GM18873 (cell line): ENCODE results near the gene KLHL30.

Source experiments
- ATAC-seq: cut with Tn5 transposase; IDR thresholded peaks from one replicate; pipeline ENCODE4 v1.9.1; 2021; ENCODE audit warnings: mild to moderate bottlenecking, moderate library complexity, moderate number of reproducible peaks; ENCODE audit not compliant: unreplicated experiment, low FRiP score

Gene KLHL30

GRCh38 chr2:238143239-238143951 lies 4.9 kb downstream of the KLHL30 start:
- no peak for ATAC-seq

DNA sequence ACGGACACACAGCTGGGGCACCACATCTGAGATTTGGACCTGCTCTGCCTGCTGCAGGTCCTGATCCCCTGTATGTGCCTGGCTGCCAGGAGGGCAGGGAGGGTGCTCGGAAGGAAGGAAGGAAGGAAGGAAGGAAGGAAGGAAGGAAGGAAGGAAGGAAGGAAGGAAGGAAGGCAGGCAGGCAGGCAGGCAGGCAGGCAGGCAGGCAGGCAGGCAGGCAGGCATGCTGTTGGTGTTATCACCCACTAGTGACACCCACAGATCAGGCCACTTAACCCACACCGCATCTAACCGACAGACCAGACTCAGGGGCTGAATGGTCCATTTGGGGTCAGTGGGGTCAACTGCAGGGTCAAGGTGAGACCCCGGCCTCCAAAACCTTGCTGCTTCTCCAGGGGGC lies 5.8 kb downstream of the KLHL30 start:
- ATAC-seq, result no peak

DNA sequence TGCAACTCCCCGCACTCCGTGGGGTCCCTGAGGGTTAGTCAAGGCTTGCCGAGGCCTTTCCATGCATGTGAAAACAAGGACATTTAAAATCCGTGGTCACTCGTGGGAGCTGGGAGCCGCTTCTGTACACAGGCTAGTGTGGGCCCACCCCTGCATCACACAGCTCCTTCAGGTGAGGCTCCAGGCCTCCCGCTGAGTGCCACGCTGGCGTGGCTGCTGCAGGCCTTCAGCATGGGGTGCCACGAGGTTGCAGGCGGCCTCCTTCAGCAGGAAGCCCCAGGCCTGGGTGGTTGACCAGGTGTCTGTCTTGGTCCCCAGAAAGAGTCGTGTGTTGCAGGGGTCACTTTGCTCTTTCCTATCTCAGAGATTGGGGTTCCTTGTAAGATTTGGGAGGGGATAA lies 6.6 kb downstream of the KLHL30 start:
- ATAC-seq, result no peak

- ATAC-seq, result no peak
Measured at GRCh38 chr2:238145851-238146250, 7.4 kb downstream of the KLHL30 start.

- no peak for ATAC-seq
Measured at GRCh38 chr2:238146884-238147544, 8.5 kb downstream of the KLHL30 start.

DNA sequence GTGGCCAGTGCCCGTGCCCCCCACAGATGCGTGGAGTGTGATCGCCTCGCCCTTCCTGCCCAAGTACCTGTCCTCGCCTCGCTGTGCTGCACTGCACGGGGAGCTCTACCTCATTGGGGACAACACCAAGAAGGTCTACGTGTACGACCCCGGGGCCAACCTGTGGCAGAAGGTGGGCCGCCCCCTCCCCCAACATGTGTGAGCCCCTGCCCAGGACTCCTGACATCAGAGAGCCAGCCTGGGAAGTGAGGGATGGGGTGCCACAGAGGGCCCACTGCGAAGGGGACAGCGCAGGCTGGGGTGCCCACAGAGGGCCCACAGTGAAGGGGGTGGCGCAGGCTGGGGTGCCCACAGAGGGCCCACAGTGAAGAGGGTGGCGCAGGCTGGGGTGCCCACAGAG lies 10.5 kb downstream of the KLHL30 start:
- no peak for ATAC-seq

DNA sequence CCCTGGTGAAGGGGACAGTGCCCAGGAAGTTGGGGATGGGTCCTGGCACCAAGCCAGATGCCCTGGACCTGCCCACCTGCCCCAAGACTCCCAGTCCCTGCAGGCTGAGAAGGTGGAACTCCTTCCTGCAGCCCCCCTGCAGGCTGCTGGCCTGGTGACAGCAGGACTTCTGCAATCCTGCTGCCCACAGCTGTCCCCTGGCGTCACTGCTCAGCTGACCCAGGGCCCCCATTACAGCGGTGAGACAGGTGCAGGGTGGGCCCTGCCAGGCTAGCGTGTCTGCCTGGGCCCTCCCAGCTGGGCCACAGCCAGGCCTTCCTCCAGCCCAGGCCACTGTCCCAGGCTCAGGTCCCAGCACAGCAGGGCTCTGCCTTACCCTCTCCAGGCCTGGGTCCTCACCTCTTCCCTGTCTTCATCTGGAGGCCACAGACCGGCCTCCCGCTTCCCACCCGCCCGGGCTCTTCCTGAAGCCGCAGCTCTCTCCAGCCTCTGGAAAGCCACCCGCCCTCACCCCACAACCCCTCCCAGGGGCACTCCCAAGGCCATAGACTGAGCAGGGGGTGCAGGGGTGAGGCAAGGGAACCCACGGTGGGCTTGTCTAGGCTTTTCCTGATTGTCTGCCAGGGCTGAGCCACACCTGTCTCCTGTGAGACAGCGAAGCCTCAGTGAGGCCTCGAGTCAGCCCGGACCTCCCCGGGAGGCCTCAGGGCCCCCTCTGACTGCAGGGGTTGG lies 11.5 kb downstream of the KLHL30 start:
- no peak for ATAC-seq

GRCh38 chr2:238150686-238151085 lies 12.2 kb downstream of the KLHL30 start:
- ATAC-seq, result no peak

DNA sequence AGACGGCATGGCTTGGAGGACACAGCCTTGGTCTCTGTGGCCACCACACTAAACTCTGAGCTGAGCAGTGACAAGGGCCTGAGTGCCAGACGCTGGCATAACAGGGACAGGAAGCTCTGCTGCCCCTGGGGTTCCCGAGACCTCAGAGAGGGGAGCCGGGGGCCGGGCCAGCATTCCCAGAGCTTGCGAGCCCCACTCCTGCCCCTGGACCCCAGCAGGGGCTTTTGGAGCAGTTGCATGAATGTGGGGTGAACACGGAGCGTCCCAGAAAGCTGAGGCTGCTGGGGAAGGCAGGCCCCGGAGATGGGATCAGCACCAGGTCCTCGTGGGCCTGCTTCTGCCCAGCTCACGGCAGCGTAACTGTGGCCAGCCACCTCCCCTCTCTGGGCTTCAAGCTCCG lies 12.7 kb downstream of the KLHL30 start:
- no peak for ATAC-seq

DNA sequence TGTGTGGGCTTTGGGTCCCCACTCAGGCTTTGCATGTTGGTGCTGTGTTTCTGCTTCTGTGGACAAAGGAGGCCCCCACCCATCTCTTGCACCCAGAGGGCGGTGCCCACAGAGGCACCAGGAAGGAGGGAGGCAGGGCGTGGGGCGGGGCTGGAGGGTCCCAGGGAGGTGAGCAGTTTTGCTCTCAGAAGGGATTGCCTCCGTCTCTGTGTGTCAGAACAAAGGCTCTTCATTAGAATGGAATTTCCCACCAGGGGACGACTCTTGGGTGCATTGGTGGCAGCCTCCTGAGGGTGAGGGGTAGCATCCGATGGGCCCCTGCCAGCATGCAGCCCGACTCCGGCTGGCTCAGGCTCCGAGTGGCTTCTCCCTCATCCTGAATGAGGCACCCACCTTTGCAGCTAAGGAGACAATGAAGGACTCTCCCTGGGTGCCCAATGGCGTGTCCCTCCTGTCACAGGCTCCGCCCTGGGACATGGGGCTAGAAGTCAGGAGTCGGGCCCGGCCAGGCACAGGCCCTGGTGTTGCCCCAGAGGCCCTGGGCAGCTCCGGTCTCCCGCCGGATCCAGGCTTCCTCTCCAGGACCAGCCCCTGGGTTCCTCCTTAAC lies 13.3 kb downstream of the KLHL30 start:
- ATAC-seq, result no peak

GRCh38 chr2:238152771-238153688 lies 14.6 kb downstream of the KLHL30 start:
- ATAC-seq, result no peak

DNA sequence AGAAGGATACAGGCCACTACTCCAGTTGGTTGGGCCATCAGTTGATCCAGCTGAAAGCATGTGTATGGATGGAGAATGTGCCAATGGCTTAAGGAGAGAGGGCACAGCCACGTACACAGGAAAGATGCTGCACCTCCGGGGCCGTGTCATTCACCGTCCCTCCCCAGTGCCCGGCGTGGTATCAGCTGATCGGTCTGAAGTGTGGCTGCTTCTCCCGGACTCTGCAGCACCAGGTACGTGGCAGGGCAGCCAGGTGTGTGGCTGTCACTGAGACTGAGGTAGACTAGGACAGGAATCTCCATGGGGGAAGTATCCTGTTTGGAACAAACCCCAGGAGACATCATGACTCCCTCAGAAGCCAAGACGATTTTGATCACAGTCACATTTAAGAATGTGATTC lies 16.1 kb downstream of the KLHL30 start:
- ATAC-seq, result no peak

GRCh38 chr2:238155051-238155760 lies 16.7 kb downstream of the KLHL30 start:
- no peak for ATAC-seq

DNA sequence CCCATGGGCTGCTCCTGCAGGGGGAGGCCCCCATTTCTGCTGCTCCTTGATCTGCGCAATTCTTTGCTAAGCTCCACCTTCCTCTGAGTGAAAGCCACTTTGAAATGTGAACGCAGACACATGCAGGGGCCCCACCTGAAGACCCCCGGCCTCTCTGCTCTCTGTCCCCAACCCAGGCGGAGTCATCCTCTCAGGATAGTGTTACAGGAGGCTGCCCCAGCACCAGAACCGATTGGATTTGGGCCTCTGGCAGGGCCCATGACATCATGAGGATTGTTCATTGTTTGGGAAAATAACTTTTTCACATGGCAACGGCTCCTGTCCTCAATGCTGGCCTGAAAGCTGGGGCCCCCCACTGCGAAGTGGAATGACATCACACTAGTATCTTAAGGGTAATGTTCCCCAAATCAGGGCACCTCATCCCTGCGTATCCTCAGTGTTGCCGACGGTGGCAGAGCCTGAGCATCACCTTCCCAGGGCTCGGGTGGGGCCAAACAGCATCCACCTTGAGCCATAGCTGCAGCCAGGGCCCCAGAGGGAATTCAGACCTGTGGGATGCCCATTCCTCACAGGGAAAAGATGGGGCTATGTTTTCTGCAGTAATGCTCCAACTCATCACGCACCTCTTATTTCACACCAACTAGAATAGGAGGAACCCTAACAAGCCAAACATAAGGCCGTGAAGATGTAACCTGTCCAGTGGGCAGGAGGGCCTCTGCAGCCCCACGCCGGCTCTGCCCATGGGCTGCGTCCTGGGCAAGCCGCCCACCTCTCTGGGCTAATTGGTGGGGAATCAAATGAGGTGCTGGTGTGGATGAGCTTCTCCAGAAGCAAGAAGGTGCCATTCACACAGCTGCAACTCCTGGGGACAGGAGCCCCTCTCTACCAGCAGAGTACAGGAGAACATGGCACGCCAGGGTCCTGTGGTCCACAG lies 17.6 kb downstream of the KLHL30 start:
- no peak for ATAC-seq

GRCh38 chr2:238157506-238158017 lies 19.1 kb downstream of the KLHL30 start:
- ATAC-seq, result no peak

DNA sequence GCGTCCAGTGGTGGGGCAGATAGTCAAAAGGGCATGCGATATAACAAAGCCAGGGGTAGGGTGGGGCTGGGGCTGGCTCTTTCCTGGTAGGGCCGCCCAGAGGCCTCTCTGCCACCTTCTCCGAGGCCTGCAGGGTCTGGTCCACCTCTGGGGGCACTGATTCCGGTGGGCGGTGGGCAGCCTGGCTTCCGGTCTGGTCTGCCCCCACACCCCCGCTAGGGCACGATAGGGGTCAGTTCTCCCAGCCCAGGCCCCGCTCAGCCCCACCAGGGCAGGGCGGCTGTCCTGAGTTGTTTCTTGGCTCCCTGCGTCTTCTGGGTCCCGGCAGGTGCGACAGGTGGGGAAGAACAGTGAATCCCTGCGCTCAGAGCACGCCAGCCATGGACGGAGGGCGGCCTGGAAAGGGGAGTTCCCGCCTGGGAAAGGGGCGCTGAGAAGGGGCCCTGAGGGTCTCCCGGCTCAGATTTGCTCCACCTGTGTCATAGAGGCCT lies 19.6 kb downstream of the KLHL30 start:
- ATAC-seq, result no peak

GRCh38 chr2:238158509-238159070 lies 20.1 kb downstream of the KLHL30 start, which contains the start of gene ERFE:
TSS of gene ERFE (plus strand) at chr2:238158970. CDS start at chr2:238159008, 38 bp downstream.
- no peak for ATAC-seq
